H9 (cell line): ENCODE measurements around the gene AKNA. TPM values are rescaled to one million over a fixed set of nuclear protein-coding genes. Genes with fewer than 3 reads are reported as not detected.

Source experiments
- DNase-seq: peaks from one replicate; pipeline ENCODE4 v3.0.0-alpha.2; 2017
- H2AFZ ChIP-seq: one replicate; pipeline ENCODE4 v1.6.1; 2013; ENCODE audit warnings: mild to moderate bottlenecking, low read length, control low read depth, moderate library complexity
- H2AK5ac ChIP-seq: 2 replicates; pipeline ENCODE4 v1.6.1; 2013; ENCODE audit warnings: low read length, control low read depth, mixed read lengths; ENCODE audit not compliant: insufficient read length
- H2BK120ac ChIP-seq: one replicate; pipeline ENCODE4 v1.6.1; 2013; ENCODE audit warnings: low read depth, mild to moderate bottlenecking, low read length, control low read depth, inconsistent platforms; ENCODE audit not compliant: poor library complexity, severe bottlenecking
- H2BK12ac ChIP-seq: 2 replicates; pipeline ENCODE4 v1.6.1; 2013; ENCODE audit warnings: low read length, control low read depth, mixed read lengths, low read depth; ENCODE audit not compliant: insufficient read length
- H2BK15ac ChIP-seq: 2 replicates; pipeline ENCODE4 v1.6.1; 2013; ENCODE audit warnings: low read depth, low read length, control low read depth
- H2BK20ac ChIP-seq: one replicate; pipeline ENCODE4 v1.6.1; 2013; ENCODE audit warnings: low read depth, mild to moderate bottlenecking, low read length, control low read depth, inconsistent platforms; ENCODE audit not compliant: poor library complexity, severe bottlenecking
- H2BK5ac ChIP-seq: 2 replicates; pipeline ENCODE4 v1.6.1; 2013; ENCODE audit warnings: low read length, control low read depth, mixed read lengths; ENCODE audit not compliant: insufficient read length
- H3K14ac ChIP-seq: 2 replicates; pipeline ENCODE4 v1.6.1; 2013; ENCODE audit warnings: low read length, control low read depth; ENCODE audit not compliant: insufficient read depth
- H3K18ac ChIP-seq: 2 replicates; pipeline ENCODE4 v1.6.1; 2013; ENCODE audit warnings: low read depth, mild to moderate bottlenecking, mixed read lengths, low read length, control low read depth; ENCODE audit not compliant: insufficient read length
- H3K23ac ChIP-seq: 2 replicates; pipeline ENCODE4 v1.6.1; 2013; ENCODE audit warnings: low read length, control low read depth, mixed read lengths, low read depth; ENCODE audit not compliant: insufficient read length
- H3K23me2 ChIP-seq: 2 replicates; pipeline ENCODE4 v1.6.1; 2013; ENCODE audit warnings: low read depth, mild to moderate bottlenecking, mixed read lengths, low read length, control low read depth; ENCODE audit not compliant: insufficient read length, poor library complexity, severe bottlenecking
- H3K27ac ChIP-seq: 2 replicates; pipeline ENCODE4 v1.5.1; 2013; ENCODE audit warnings: low read length, control low read depth, mixed read lengths, low read depth; ENCODE audit not compliant: insufficient read length
- H3K27me3 ChIP-seq: 2 replicates; pipeline ENCODE4 v1.6.1; 2013; ENCODE audit warnings: low read length, control low read depth, inconsistent platforms; ENCODE audit not compliant: insufficient read depth
- H3K4ac ChIP-seq: 2 replicates; pipeline ENCODE4 v1.6.1; 2013; ENCODE audit warnings: low read depth, mild to moderate bottlenecking, control low read depth, inconsistent platforms, low read length, moderate library complexity
- H3K4me1 ChIP-seq: 2 replicates; pipeline ENCODE4 v1.6.1; 2013; ENCODE audit warnings: low read length, control low read depth, inconsistent platforms; ENCODE audit not compliant: insufficient read depth
- H3K4me2 ChIP-seq: 2 replicates; pipeline ENCODE4 v1.6.1; 2013; ENCODE audit warnings: low read length, control low read depth, mixed read lengths; ENCODE audit not compliant: insufficient read length, insufficient read depth
- H3K56ac ChIP-seq: 2 replicates; pipeline ENCODE4 v1.6.1; 2013; ENCODE audit warnings: low read depth, mild to moderate bottlenecking, mixed read lengths, low read length, control low read depth; ENCODE audit not compliant: insufficient read length
- H3K79me1 ChIP-seq: 2 replicates; pipeline ENCODE4 v1.6.1; 2013; ENCODE audit warnings: low read depth, mild to moderate bottlenecking, moderate library complexity, low read length, control low read depth, inconsistent platforms; ENCODE audit not compliant: insufficient read depth, poor library complexity, severe bottlenecking
- H3K79me2 ChIP-seq: 2 replicates; pipeline ENCODE4 v1.6.1; 2013; ENCODE audit warnings: low read length, control low read depth, inconsistent platforms; ENCODE audit not compliant: insufficient read depth
- H3K9ac ChIP-seq: 2 replicates; pipeline ENCODE4 v1.6.1; 2013; ENCODE audit warnings: low read length, control low read depth, mixed read lengths; ENCODE audit not compliant: insufficient read length; ENCODE audit errors: extremely low read depth
- H3K9me3 ChIP-seq: one replicate; pipeline ENCODE4 v1.6.1; 2013; ENCODE audit warnings: low read depth, low read length, inconsistent platforms; ENCODE audit not compliant: control insufficient read depth
- H3T11ph ChIP-seq: one replicate; pipeline ENCODE4 v1.6.1; 2013; ENCODE audit warnings: mild to moderate bottlenecking, low read length, control low read depth, inconsistent platforms
- H4K20me1 ChIP-seq: one replicate; pipeline ENCODE4 v1.6.1; 2013; ENCODE audit not compliant: control insufficient read depth, insufficient read length, insufficient read depth
- H4K5ac ChIP-seq: 2 replicates; pipeline ENCODE4 v1.6.1; 2013; ENCODE audit warnings: low read depth, mild to moderate bottlenecking, mixed read lengths, low read length, control low read depth; ENCODE audit not compliant: insufficient read length
- H4K8ac ChIP-seq: replicated peaks from 2 replicates; pipeline ENCODE4 v1.6.1; 2013; ENCODE audit warnings: low read length, control low read depth, mixed read lengths, low read depth; ENCODE audit not compliant: insufficient read length
- H4K91ac ChIP-seq: 2 replicates; pipeline ENCODE4 v1.6.1; 2013; ENCODE audit warnings: low read depth, mild to moderate bottlenecking, moderate library complexity, mixed read lengths, low read length, control low read depth; ENCODE audit not compliant: insufficient read length
- H3K27ac Mint-ChIP-seq, 3 experiments: 2 replicates in 2 of 3; 3 replicates in 1 of 3; pipeline ENCODE4 v1.8.0; 2020 to 2021; ENCODE audit warnings: mixed read lengths in 3 of 3, mild to moderate bottlenecking in 1 of 3, moderate library complexity in 1 of 3
- H3K27me3 Mint-ChIP-seq: 2 replicates; pipeline ENCODE4 v1.8.0; 2021; ENCODE audit warnings: low read depth, mild to moderate bottlenecking, moderate library complexity, mixed read lengths
- H3K36me3 Mint-ChIP-seq, 3 experiments: 2 replicates in 2 of 3; 3 replicates in 1 of 3; pipeline ENCODE4 v1.8.0; 2020 to 2021; ENCODE audit warnings: low read depth in 3 of 3, mixed read lengths in 3 of 3; ENCODE audit not compliant: insufficient read depth in 1 of 3
- H3K4me1 Mint-ChIP-seq, 2 experiments: 2 replicates each; pipeline ENCODE4 v1.8.0; 2020; ENCODE audit warnings: mixed read lengths in 2 of 2
- H3K4me3 Mint-ChIP-seq, 2 experiments: 2 replicates in 1 of 2; 3 replicates in 1 of 2; pipeline ENCODE4 v1.8.0; 2020 to 2021; ENCODE audit warnings: mild to moderate bottlenecking in 2 of 2, mixed read lengths in 2 of 2, moderate library complexity in 1 of 2
- H3K9me3 Mint-ChIP-seq, 2 experiments: 2 replicates in 1 of 2; 3 replicates in 1 of 2; pipeline ENCODE4 v1.8.0; 2020; ENCODE audit warnings: mild to moderate bottlenecking in 2 of 2, mixed read lengths in 2 of 2, moderate library complexity in 1 of 2
- CTCF ChIP-seq: fragments of 200-600 bp; sonication (generic); conservative IDR thresholded peaks from 3 replicates; pipeline ENCODE4 v1.8.0; 2021; ENCODE audit warnings: antibody characterized with exemption, mild to moderate bottlenecking
- WGBS: extraction: QIAGEN DNeasy Blood & Tissue Kit; methylation state at CpG from one replicate; pipeline ENCODE4 v1.1.7; 2013; ENCODE audit warnings: missing lambda C conversion rate, low lambda C conversion rate, mixed read lengths; ENCODE audit not compliant: insufficient read length; ENCODE audit errors: extremely low coverage; 5-methylcytosine and 5-hydroxymethylcytosine counted together
- total RNA-seq: library from RNA; stranded (reverse); gene quantifications from 2 replicates; pipeline ENCODE4 v1.2.1, GENCODE V29; 2021

Gene AKNA
- total RNA-seq, 1 experiment from 2014 or later, result 19.7 TPM

GRCh38 chr9:114343471-114344187 lies 44.2 kb downstream of the AKNA start:
- H3K36me3 Mint-ChIP-seq, result peaks cover 41 to 83% (median 69%) of the 10 kb centered on the region in 3 experiments
- H3K4me1 ChIP-seq, result no peaks in the 10 kb centered on the region

More at GRCh38 chr9:114343471-114344187, 44.2 kb downstream of the AKNA start:
- no peaks in the 10 kb centered on the region for H3K79me1 ChIP-seq
- H3K9me3 Mint-ChIP-seq, result no peaks in the 10 kb centered on the region
- no peak for TF ChIP-seq CTCF
- no peak overlapping the region for H2BK12ac ChIP-seq
- no peak overlapping the region for H3K56ac ChIP-seq
- no peak overlapping the region for H3K23ac ChIP-seq
- no peaks in the 10 kb centered on the region for H3K23me2 ChIP-seq
- no peak overlapping the region for H3K4me3 Mint-ChIP-seq
- no peak overlapping the region for H2BK20ac ChIP-seq
- H4K91ac ChIP-seq, result no peak overlapping the region
- H2BK5ac ChIP-seq, result no peak overlapping the region
- H3K27ac ChIP-seq, result no peak overlapping the region
- H3K9me3 ChIP-seq, result no peaks in the 10 kb centered on the region
- no peaks in the 10 kb centered on the region; the same call in 1 of the 2 replicates for H3K27me3 Mint-ChIP-seq
- H2AFZ ChIP-seq, result no peak overlapping the region
- H4K8ac ChIP-seq, result no peak overlapping the region
- no peak overlapping the region for H3K9ac ChIP-seq
- no peak overlapping the region for H4K5ac ChIP-seq
- DNase-seq, result no peak
- no peak overlapping the region for H3K18ac ChIP-seq
- no peak overlapping the region for H3K4me2 ChIP-seq
- H3K4me1 Mint-ChIP-seq, result peaks cover 2 to 8% of the 10 kb centered on the region in 2 experiments; a peak in 3 of 4 replicates
- no peak overlapping the region for H2BK120ac ChIP-seq
- H4K20me1 ChIP-seq, result no peaks in the 10 kb centered on the region
- H2AK5ac ChIP-seq, result no peak overlapping the region
- H3K27me3 ChIP-seq, result no peaks in the 10 kb centered on the region
- no peak overlapping the region for H2BK15ac ChIP-seq
- WGBS, result no CpG with 5 or more reads among the region's 9 CpGs
- no peak overlapping the region for H3K4ac ChIP-seq
- no peak overlapping the region for H3T11ph ChIP-seq
- no peak overlapping the region for H3K14ac ChIP-seq
- H3K27ac Mint-ChIP-seq, result no peak overlapping the region
- H3K79me2 ChIP-seq, result no peaks in the 10 kb centered on the region
